NT2/D1 (cell line): Measurements from ENCODE around the gene CAMK1D.

ENCODE experiments used
- SUZ12 ChIP-seq: IDR thresholded peaks from 2 replicates; pipeline ENCODE4 v1.6.1; 2011; ENCODE audit not compliant: insufficient read length, insufficient read depth; ENCODE audit errors: extremely low read depth
- YY1 ChIP-seq: IDR thresholded peaks from 2 replicates; pipeline ENCODE4 v1.6.1; 2011; ENCODE audit not compliant: insufficient read length, insufficient read depth
- ZNF274 ChIP-seq: IDR thresholded peaks from 2 replicates; pipeline ENCODE4 v1.6.1; 2011; ENCODE audit warnings: mild to moderate bottlenecking, low read depth, low read length

GRCh38 chr10:12561720-12562119 is 212.4 kb downstream of the CAMK1D start:
- TF ChIP-seq ZNF274, result no peak
- no peak for TF ChIP-seq YY1
- no peak for TF ChIP-seq SUZ12
